Activated CD4-positive, CD25-positive, alpha-beta regulatory T cell (primary cell): Measurements from ENCODE around the gene NT5C2.

Experiments used
- DNase-seq, 4 experiments: peaks; one replicate each; lab custom pipeline; 2025; lab: John Stamatoyannopoulos, UW

Gene NT5C2

GRCh38 chr10:103123282-103124024 lies 69.6 kb downstream of the NT5C2 start:
- DNase-seq = no peak

GRCh38 chr10:103120977-103121735 lies 71.9 kb downstream of the NT5C2 start:
- no peak for DNase-seq

- no peak for DNase-seq
Observed at GRCh38 chr10:103120546-103120945, 72.5 kb downstream of the NT5C2 start.

- DNase-seq = no peak
Observed at GRCh38 chr10:103117247-103117646, 75.8 kb downstream of the NT5C2 start.

GRCh38 chr10:103114876-103115275 lies 78.2 kb downstream of the NT5C2 start:
- no peak for DNase-seq

- DNase-seq = no peak
Observed at GRCh38 chr10:103111918-103112877, 80.9 kb downstream of the NT5C2 start.

GRCh38 chr10:103111031-103111917 lies 81.8 kb downstream of the NT5C2 start:
- no peak for DNase-seq

- DNase-seq = no peak
Observed at GRCh38 chr10:103110407-103110806, 82.7 kb downstream of the NT5C2 start.

GRCh38 chr10:103109821-103110220 lies 83.3 kb downstream of the NT5C2 start:
- no peak for DNase-seq

GRCh38 chr10:103106539-103106938 lies 86.5 kb downstream of the NT5C2 start:
- no peak for DNase-seq

GRCh38 chr10:103105462-103105861 lies 87.6 kb downstream of the NT5C2 start:
- no peak for DNase-seq

- DNase-seq = no peak
Observed at GRCh38 chr10:103104721-103105120, 88.4 kb downstream of the NT5C2 start.

GRCh38 chr10:103103989-103104388 lies 89.1 kb downstream of the NT5C2 start:
- no peak for DNase-seq

- DNase-seq = no peak
Observed at GRCh38 chr10:103102195-103102594, 90.9 kb downstream of the NT5C2 start.

- DNase-seq = no peak
Observed at GRCh38 chr10:103100620-103101019, 92.5 kb downstream of the NT5C2 start.

- no peak for DNase-seq
Observed at GRCh38 chr10:103098240-103098639, 94.8 kb downstream of the NT5C2 start.

- DNase-seq = no peak
Observed at GRCh38 chr10:103096130-103096529, 96.9 kb downstream of the NT5C2 start.

GRCh38 chr10:103095005-103095404 lies 98.1 kb downstream of the NT5C2 start:
- no peak for DNase-seq

- no peak for DNase-seq
Observed at GRCh38 chr10:103090911-103091310, 102.2 kb downstream of the NT5C2 start.

- DNase-seq = no peak
Observed at GRCh38 chr10:103089493-103089892, 103.6 kb downstream of the NT5C2 start.

GRCh38 chr10:103086799-103087198 lies 106.3 kb downstream of the NT5C2 start:
- DNase-seq = no peak
